HFF-Myc (cell line): ENCODE measurements around the gene MKS1.

Source experiments
- DNase-seq: peaks from one replicate; pipeline ENCODE4 v3.0.0-alpha.2; 2011; ENCODE audit warnings: low read depth; ENCODE audit errors: extremely low read depth
- H3K4me3 ChIP-seq: replicated peaks from 2 replicates; pipeline ENCODE4 v1.5.1; 2011; ENCODE audit warnings: low read depth, mild to moderate bottlenecking, control low read depth, low read length
- CTCF ChIP-seq: IDR thresholded peaks from 2 replicates; pipeline ENCODE4 v1.5.1; 2012; ENCODE audit warnings: mild to moderate bottlenecking, low read depth, low read length, control low read depth; ENCODE audit errors: missing control alignments

The MKS1 gene

GRCh38 chr17:58219007-58219788, at the start of gene MKS1:
TSS of gene MKS1 (minus strand) at chr17:58219255. CDS start at chr17:58219230, 25 bp downstream.
- peak; percentile 85 for DNase-seq
- TF ChIP-seq CTCF: peak; percentile 35
- H3K4me3 ChIP-seq: peak within 1 kb of the TSS; percentile 73

- no peak for DNase-seq
- no peak overlapping the region for H3K4me3 ChIP-seq
- TF ChIP-seq CTCF: no peak
Observed at GRCh38 chr17:58268326-58268725, 49.3 kb upstream of the MKS1 start.

- no peak for TF ChIP-seq CTCF
- DNase-seq: no peak
- no peak overlapping the region for H3K4me3 ChIP-seq
Observed at GRCh38 chr17:58267347-58268324, 48.6 kb upstream of the MKS1 start.

- no peak for TF ChIP-seq CTCF
- H3K4me3 ChIP-seq: no peak overlapping the region
- DNase-seq: no peak
Observed at GRCh38 chr17:58265902-58266875, 47.1 kb upstream of the MKS1 start.

- DNase-seq: no peak
- H3K4me3 ChIP-seq: no peak overlapping the region
- no peak for TF ChIP-seq CTCF
Observed at GRCh38 chr17:58265271-58265670, 46.2 kb upstream of the MKS1 start.

- TF ChIP-seq CTCF: no peak
- DNase-seq: no peak
- no peak overlapping the region for H3K4me3 ChIP-seq
Observed at GRCh38 chr17:58264407-58265103, 45.5 kb upstream of the MKS1 start.
